ENCODE results near the gene ATP13A4. TPM values are rescaled to one million over a fixed set of nuclear protein-coding genes. Genes with fewer than 3 reads are reported as not detected.

The ATP13A4 gene, protein sequence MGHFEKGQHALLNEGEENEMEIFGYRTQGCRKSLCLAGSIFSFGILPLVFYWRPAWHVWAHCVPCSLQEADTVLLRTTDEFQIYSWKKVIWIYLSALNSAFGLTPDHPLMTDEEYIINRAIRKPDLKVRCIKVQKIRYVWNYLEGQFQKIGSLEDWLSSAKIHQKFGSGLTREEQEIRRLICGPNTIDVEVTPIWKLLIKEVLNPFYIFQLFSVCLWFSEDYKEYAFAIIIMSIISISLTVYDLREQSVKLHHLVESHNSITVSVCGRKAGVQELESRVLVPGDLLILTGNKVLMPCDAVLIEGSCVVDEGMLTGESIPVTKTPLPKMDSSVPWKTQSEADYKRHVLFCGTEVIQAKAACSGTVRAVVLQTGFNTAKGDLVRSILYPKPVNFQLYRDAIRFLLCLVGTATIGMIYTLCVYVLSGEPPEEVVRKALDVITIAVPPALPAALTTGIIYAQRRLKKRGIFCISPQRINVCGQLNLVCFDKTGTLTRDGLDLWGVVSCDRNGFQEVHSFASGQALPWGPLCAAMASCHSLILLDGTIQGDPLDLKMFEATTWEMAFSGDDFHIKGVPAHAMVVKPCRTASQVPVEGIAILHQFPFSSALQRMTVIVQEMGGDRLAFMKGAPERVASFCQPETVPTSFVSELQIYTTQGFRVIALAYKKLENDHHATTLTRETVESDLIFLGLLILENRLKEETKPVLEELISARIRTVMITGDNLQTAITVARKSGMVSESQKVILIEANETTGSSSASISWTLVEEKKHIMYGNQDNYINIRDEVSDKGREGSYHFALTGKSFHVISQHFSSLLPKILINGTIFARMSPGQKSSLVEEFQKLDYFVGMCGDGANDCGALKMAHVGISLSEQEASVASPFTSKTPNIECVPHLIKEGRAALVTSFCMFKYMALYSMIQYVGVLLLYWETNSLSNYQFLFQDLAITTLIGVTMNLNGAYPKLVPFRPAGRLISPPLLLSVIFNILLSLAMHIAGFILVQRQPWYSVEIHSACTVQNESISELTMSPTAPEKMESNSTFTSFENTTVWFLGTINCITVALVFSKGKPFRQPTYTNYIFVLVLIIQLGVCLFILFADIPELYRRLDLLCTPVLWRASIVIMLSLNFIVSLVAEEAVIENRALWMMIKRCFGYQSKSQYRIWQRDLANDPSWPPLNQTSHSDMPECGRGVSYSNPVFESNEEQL
- 1 to 10 TPM in 1 of 2 donors, under 1 TPM in 1; 0.57 to 1.3 TPM for total RNA-seq
- polyA plus RNA-seq (2013, experiment 1 of 2) = 0.61 TPM
- polyA plus RNA-seq (2013, experiment 2 of 2) = 2.1 TPM
- long read RNA-seq, experiment 1, partial matches to known transcripts = 0 of 1 reads
- long read RNA-seq, experiment 1, other reads (novel, unspliced or antisense) = 1 of 1 reads
- long read RNA-seq, experiment 2 = 0 reads
- long read RNA-seq, experiment 3, full-length matches to known transcripts = 1 of 3 reads
- long read RNA-seq, experiment 3, partial matches to known transcripts = 0 of 3 reads
- long read RNA-seq, experiment 3, other reads (novel, unspliced or antisense) = 2 of 3 reads
- long read RNA-seq, experiment 4, partial matches to known transcripts = 0 of 1 reads
- long read RNA-seq, experiment 4, other reads (novel, unspliced or antisense) = 1 of 1 reads

DNA sequence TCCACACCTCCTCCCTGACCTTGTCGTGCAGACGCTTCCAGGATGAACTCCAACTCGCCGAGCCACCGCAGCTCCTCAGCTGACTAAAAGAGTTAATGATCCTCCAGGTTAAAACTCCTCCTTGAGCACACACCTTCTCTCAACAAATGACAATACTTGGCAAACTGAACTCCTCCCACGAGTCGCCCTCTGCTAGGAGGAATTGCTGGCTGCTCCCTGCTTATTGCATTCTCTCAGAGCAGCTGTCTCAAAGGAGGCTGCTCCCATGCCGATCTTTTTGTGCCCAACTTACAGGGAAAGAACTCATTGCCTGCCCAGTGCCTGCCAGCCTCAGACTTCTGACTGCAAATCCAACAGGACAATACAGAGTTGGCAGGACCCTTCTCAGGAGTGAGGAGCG lies at the start of gene ATP13A4:
Gene ATP13A4 (minus strand): TSS at position 85 of the 400 bp plus-strand sequence. CDS start 96 bp downstream, outside the sequence.
- Histone ChIP-seq H3K9ac (ENCODE audit: extremely low read depth, low read length, poor library complexity, severe bottlenecking) (no peak within 1 kb of the TSS), H3K4me1 (ENCODE audit: control insufficient read depth, insufficient read depth, low read length) (peaks cover 3% of the 10 kb centered on the region), H3K27me3 (ENCODE audit: control insufficient read depth, insufficient read depth, low read length, poor library complexity, severe bottlenecking) (no peaks in the 10 kb centered on the region), H3K9me3 (ENCODE audit: control insufficient read depth, low read length) (no peaks in the 10 kb centered on the region), H3K4me3 (ENCODE audit: low read length) (no peak within 1 kb of the TSS), H3K27ac (ENCODE audit: low read depth, low read length) (no peak within 1 kb of the TSS), H3K36me3 (ENCODE audit: control insufficient read depth, insufficient read depth, low read length) (no peaks in the 10 kb centered on the region)
- Mint-ChIP-seq H3K9me3 (no peaks in the 10 kb centered on the region), H3K4me3 (no peak within 1 kb of the TSS), H3K36me3 (ENCODE audit: low read depth) (no peaks in the 10 kb centered on the region), H3K27me3 (ENCODE audit: insufficient read depth) (no peaks in the 10 kb centered on the region), H3K4me1 (peaks cover 16% of the 10 kb centered on the region), H3K27ac (no peak within 1 kb of the TSS)
- 63 to 93% methylated on average over 5 to 9 of the region's 9 CpGs for WGBS, 2 experiments (ENCODE audit: insufficient coverage in 1 of 2, insufficient read length in 1 of 2)
- TF ChIP-seq, protein P1, sequence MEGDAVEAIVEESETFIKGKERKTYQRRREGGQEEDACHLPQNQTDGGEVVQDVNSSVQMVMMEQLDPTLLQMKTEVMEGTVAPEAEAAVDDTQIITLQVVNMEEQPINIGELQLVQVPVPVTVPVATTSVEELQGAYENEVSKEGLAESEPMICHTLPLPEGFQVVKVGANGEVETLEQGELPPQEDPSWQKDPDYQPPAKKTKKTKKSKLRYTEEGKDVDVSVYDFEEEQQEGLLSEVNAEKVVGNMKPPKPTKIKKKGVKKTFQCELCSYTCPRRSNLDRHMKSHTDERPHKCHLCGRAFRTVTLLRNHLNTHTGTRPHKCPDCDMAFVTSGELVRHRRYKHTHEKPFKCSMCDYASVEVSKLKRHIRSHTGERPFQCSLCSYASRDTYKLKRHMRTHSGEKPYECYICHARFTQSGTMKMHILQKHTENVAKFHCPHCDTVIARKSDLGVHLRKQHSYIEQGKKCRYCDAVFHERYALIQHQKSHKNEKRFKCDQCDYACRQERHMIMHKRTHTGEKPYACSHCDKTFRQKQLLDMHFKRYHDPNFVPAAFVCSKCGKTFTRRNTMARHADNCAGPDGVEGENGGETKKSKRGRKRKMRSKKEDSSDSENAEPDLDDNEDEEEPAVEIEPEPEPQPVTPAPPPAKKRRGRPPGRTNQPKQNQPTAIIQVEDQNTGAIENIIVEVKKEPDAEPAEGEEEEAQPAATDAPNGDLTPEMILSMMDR (conservative IDR thresholded peaks at IDR 0.05) = no peak
- peak; percentile 83 for DNase-seq

DNA sequence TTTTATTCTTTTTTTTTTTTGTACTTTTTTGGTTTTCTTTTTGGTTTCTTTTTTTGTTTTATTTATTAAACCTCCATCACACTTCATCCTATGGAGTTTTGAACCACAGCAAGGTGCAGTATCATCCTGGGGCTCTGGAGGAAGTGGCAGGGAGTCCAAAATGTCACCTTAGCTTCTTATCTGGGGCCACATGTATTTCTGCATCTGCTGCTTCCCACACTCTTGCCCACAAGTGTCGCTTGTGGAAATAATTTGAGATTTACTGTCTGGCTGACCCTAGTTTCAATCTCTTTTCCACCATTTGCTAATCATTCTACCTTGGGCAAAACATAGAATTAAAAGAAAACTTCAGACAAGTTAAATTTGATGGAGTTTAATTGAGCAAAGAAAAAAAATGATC lies 44.7 kb upstream of the ATP13A4 start:
- DNase-seq = no peak
- peaks cover 40% of the 10 kb centered on the region for H3K36me3 Mint-ChIP-seq (ENCODE audit: low read depth)
- no peaks in the 10 kb centered on the region for H3K4me1 ChIP-seq (ENCODE audit: control insufficient read depth, insufficient read depth, low read length)
- no peaks in the 10 kb centered on the region for H3K27me3 ChIP-seq (ENCODE audit: control insufficient read depth, insufficient read depth, low read length, poor library complexity, severe bottlenecking)
- peaks cover 25% of the 10 kb centered on the region for H3K36me3 ChIP-seq (ENCODE audit: control insufficient read depth, insufficient read depth, low read length)
- no peak overlapping the region for H3K27ac ChIP-seq (ENCODE audit: low read depth, low read length)
- no peaks in the 10 kb centered on the region for H3K9me3 Mint-ChIP-seq
- H3K27ac Mint-ChIP-seq = no peak overlapping the region
- H3K27me3 Mint-ChIP-seq (ENCODE audit: insufficient read depth) = no peaks in the 10 kb centered on the region
- WGBS, 2 experiments (ENCODE audit: insufficient coverage in 1 of 2, insufficient read length in 1 of 2) = 94 to 100% methylated on average over 1 of the region's 1 CpG
- H3K9ac ChIP-seq (ENCODE audit: extremely low read depth, low read length, poor library complexity, severe bottlenecking) = no peak overlapping the region
- H3K9me3 ChIP-seq (ENCODE audit: control insufficient read depth, low read length) = no peaks in the 10 kb centered on the region
- TF ChIP-seq, protein P1 (conservative IDR thresholded peaks at IDR 0.05) = no peak
- no peak overlapping the region for H3K4me3 Mint-ChIP-seq
- no peak overlapping the region for H3K4me3 ChIP-seq (ENCODE audit: low read length)
- peaks cover 18% of the 10 kb centered on the region for H3K4me1 Mint-ChIP-seq

Measured in endodermal cell (in vitro differentiated cells).